Stimulated activated CD4-positive, alpha-beta T cell treated with anti-CD3 and anti-CD28 coated beads, Interleukin-1b, Interleukin-23, amount 100 ng/mL, for 4 hours (primary cell): ENCODE results near the gene MPZ.
"Not testable (repeated sequence)": the region's sequence is repeated elsewhere in the genome, so short reads cannot be mapped to it uniquely, and the experiment has no call there.

ENCODE experiments used
- DNase-seq, 2 donors: peaks; one replicate each; pipeline ENCODE4 v3.0.0-alpha.2; 2020; ENCODE audit warnings: low read depth in 2 of 2

Gene MPZ

GRCh38 chr1:161309868-161310267, at the start of gene MPZ:
Gene MPZ, minus strand, starts transcription at chr1:161309968. Its CDS starts 63 bp downstream, at chr1:161309905.
- no peak for DNase-seq

GRCh38 chr1:161359291-161359690, 49.5 kb upstream of the MPZ start:
- DNase-seq = no peak

GRCh38 chr1:161357073-161357472, 47.3 kb upstream of the MPZ start:
- no peak for DNase-seq

GRCh38 chr1:161351482-161351881, 41.7 kb upstream of the MPZ start:
- no peak for DNase-seq

- DNase-seq = no peak
Observed at GRCh38 chr1:161350671-161351070, 40.9 kb upstream of the MPZ start.

GRCh38 chr1:161342821-161343220, 33.1 kb upstream of the MPZ start:
- DNase-seq = no peak

- DNase-seq = no peak
Observed at GRCh38 chr1:161342177-161342576, 32.4 kb upstream of the MPZ start.

- DNase-seq = no peak
Observed at GRCh38 chr1:161335796-161336195, 26.0 kb upstream of the MPZ start.

- DNase-seq = no peak
Observed at GRCh38 chr1:161333166-161333565, 23.4 kb upstream of the MPZ start.

GRCh38 chr1:161330346-161330745, 20.6 kb upstream of the MPZ start:
- DNase-seq = no peak

GRCh38 chr1:161324020-161324419, 14.3 kb upstream of the MPZ start:
- no peak for DNase-seq

GRCh38 chr1:161315841-161316674, 6.3 kb upstream of the MPZ start:
- not testable (repeated sequence) for DNase-seq

GRCh38 chr1:161314201-161314981, 4.6 kb upstream of the MPZ start, which contains the start of gene SDHC:
Gene SDHC, plus strand, starts transcription at chr1:161314381. Its CDS starts 25 bp downstream, at chr1:161314406.
- DNase-seq = peak; percentile 77 to 78

GRCh38 chr1:161313554-161314200, 3.9 kb upstream of the MPZ start:
- DNase-seq = no peak

- DNase-seq = no peak
Observed at GRCh38 chr1:161311595-161312181, 1.9 kb upstream of the MPZ start.

GRCh38 chr1:161307892-161308638, 1.7 kb downstream of the MPZ start:
- DNase-seq = no peak

GRCh38 chr1:161307230-161307768, 2.5 kb downstream of the MPZ start:
- DNase-seq = no peak

GRCh38 chr1:161305867-161306519, 3.8 kb downstream of the MPZ start:
- peak; percentile 74 for DNase-seq

GRCh38 chr1:161304927-161305866, 4.6 kb downstream of the MPZ start:
- peak in 1 of 2 donors; percentile 5 for DNase-seq
